Neuronal stem cell (in vitro differentiated cells): ENCODE measurements around the gene NFS1.

Experiments
- DNase-seq: peaks from one replicate; pipeline ENCODE4 v3.0.0-alpha.2; 2013; ENCODE audit warnings: low spot score
- H2AFZ ChIP-seq: one replicate; pipeline ENCODE4 v1.6.1; 2013; ENCODE audit warnings: mild to moderate bottlenecking, low read length, inconsistent platforms
- H2AK5ac ChIP-seq: 2 replicates; pipeline ENCODE4 v1.6.1; 2013; ENCODE audit warnings: low read depth, mild to moderate bottlenecking, inconsistent platforms, low read length, moderate library complexity, mixed read lengths
- H2BK120ac ChIP-seq: 2 replicates; pipeline ENCODE4 v1.6.1; 2013; ENCODE audit warnings: low read depth, mild to moderate bottlenecking, inconsistent platforms, low read length, moderate library complexity, mixed read lengths
- H2BK12ac ChIP-seq: one replicate; pipeline ENCODE4 v1.6.1; 2013; ENCODE audit warnings: low read length, inconsistent platforms
- H2BK15ac ChIP-seq: 2 replicates; pipeline ENCODE4 v1.6.1; 2013; ENCODE audit warnings: mild to moderate bottlenecking, low read length, inconsistent platforms, mixed read lengths
- H2BK5ac ChIP-seq: one replicate; pipeline ENCODE4 v1.6.1; 2013; ENCODE audit warnings: inconsistent platforms, mild to moderate bottlenecking, low read length, moderate library complexity
- H3K14ac ChIP-seq: one replicate; pipeline ENCODE4 v1.6.1; 2013; ENCODE audit warnings: low read length, inconsistent platforms
- H3K18ac ChIP-seq: 2 replicates; pipeline ENCODE4 v1.6.1; 2013; ENCODE audit warnings: low read length, inconsistent platforms
- H3K23ac ChIP-seq: 2 replicates; pipeline ENCODE4 v1.6.1; 2013; ENCODE audit warnings: low read depth, mild to moderate bottlenecking, mixed read lengths, low read length, inconsistent platforms; ENCODE audit not compliant: poor library complexity
- H3K27ac ChIP-seq: replicated peaks from 3 replicates; pipeline ENCODE4 v1.5.1; 2013; ENCODE audit warnings: low read length, inconsistent platforms
- H3K27me3 ChIP-seq, 3 experiments: 2 replicates each; pipeline ENCODE4 v1.6.1; 2013; ENCODE audit warnings: low read length in 3 of 3, mild to moderate bottlenecking in 2 of 3, inconsistent platforms in 1 of 3, low read depth in 1 of 3, mixed read lengths in 1 of 3, moderate library complexity in 1 of 3; ENCODE audit not compliant: control insufficient read depth in 3 of 3, insufficient read depth in 3 of 3
- H3K36me3 ChIP-seq, 2 donors: replicated peaks in 1 of 2; 2 replicates each; pipeline ENCODE4 v1.6.1; 2013; ENCODE audit warnings: low read length in 2 of 2; ENCODE audit not compliant: control insufficient read depth in 2 of 2, insufficient read depth in 2 of 2
- H3K4ac ChIP-seq: 2 replicates; pipeline ENCODE4 v1.6.1; 2013; ENCODE audit warnings: inconsistent platforms, mild to moderate bottlenecking, low read length, moderate library complexity
- H3K4me1 ChIP-seq, 2 donors: 1 replicate in 1 of 2; 2 replicates in 1 of 2; pipeline ENCODE4 v1.6.1; 2013; ENCODE audit warnings: low read length in 2 of 2, low read depth in 1 of 2; ENCODE audit not compliant: control insufficient read depth in 2 of 2, insufficient read depth in 1 of 2
- H3K4me2 ChIP-seq: one replicate; pipeline ENCODE4 v1.6.1; 2013; ENCODE audit warnings: mild to moderate bottlenecking, low read length, inconsistent platforms; ENCODE audit not compliant: insufficient read depth, poor library complexity, severe bottlenecking
- H3K4me3 ChIP-seq, 2 donors: 2 replicates each; pipeline ENCODE4 v1.5.1; 2013; ENCODE audit warnings: low read length in 2 of 2, mild to moderate bottlenecking in 2 of 2, inconsistent platforms in 1 of 2, moderate library complexity in 1 of 2
- H3K79me1 ChIP-seq: one replicate; pipeline ENCODE4 v1.6.1; 2013; ENCODE audit warnings: low read depth, mild to moderate bottlenecking, inconsistent platforms, low read length, moderate library complexity
- H3K9ac ChIP-seq: one replicate; pipeline ENCODE4 v1.6.1; 2013; ENCODE audit warnings: mild to moderate bottlenecking, low read depth, low read length, inconsistent platforms; ENCODE audit not compliant: poor library complexity
- H3K9me3 ChIP-seq, 2 donors: replicated peaks in 1 of 2; 2 replicates each; pipeline versions ENCODE3 to v1.6.1; 2013; ENCODE audit warnings: low read length in 2 of 2, mild to moderate bottlenecking in 2 of 2, inconsistent platforms in 1 of 2, low read depth in 1 of 2, mixed read lengths in 1 of 2, moderate library complexity in 1 of 2; ENCODE audit not compliant: control insufficient read depth in 2 of 2, insufficient read depth in 1 of 2
- H4K8ac ChIP-seq: one replicate; pipeline ENCODE4 v1.6.1; 2013; ENCODE audit warnings: low read depth, mild to moderate bottlenecking, inconsistent platforms, low read length, moderate library complexity
- H4K91ac ChIP-seq: one replicate; pipeline ENCODE4 v1.6.1; 2013; ENCODE audit warnings: low read length, low read depth, mild to moderate bottlenecking, inconsistent platforms; ENCODE audit not compliant: poor library complexity
- WGBS, 2 donors: extraction: QIAGEN DNeasy Blood & Tissue Kit; methylation state at CpG; one replicate each; pipeline ENCODE4 v1.1.7; 2013; ENCODE audit warnings: missing lambda C conversion rate in 2 of 2, mixed read lengths in 1 of 2; ENCODE audit not compliant: insufficient read length in 2 of 2, insufficient replicate concordance in 1 of 2; ENCODE audit errors: extremely low coverage in 2 of 2; 5-methylcytosine and 5-hydroxymethylcytosine counted together

NFS1 gene

GRCh38 chr20:35620818-35621559 lies 78.2 kb downstream of the NFS1 start:
- no CpG with 5 or more reads among the region's 11 CpGs for WGBS, 2 donors
- no peak overlapping the region for H4K91ac ChIP-seq
- no peak overlapping the region for H3K14ac ChIP-seq
- no peak overlapping the region for H3K9ac ChIP-seq
- H3K23ac ChIP-seq = no peak overlapping the region
- no peak overlapping the region for H3K27ac ChIP-seq
- no peak overlapping the region for H3K4me3 ChIP-seq
- no peak overlapping the region for H2AFZ ChIP-seq
- no peak overlapping the region for H2AK5ac ChIP-seq
- peaks cover 13 to 39% of the 10 kb centered on the region in 2 donors for H3K36me3 ChIP-seq
- H2BK120ac ChIP-seq = no peak overlapping the region
- H2BK15ac ChIP-seq = no peak overlapping the region
- H2BK12ac ChIP-seq = no peak overlapping the region
- no peaks in the 10 kb centered on the region for H3K9me3 ChIP-seq
- peaks cover 0 to 9% (median 0%) of the 10 kb centered on the region in 3 experiments for H3K27me3 ChIP-seq
- no peak for DNase-seq
- no peak overlapping the region for H3K4me2 ChIP-seq
- peaks cover 10 to 12% of the 10 kb centered on the region in 2 donors for H3K4me1 ChIP-seq
- H4K8ac ChIP-seq = no peak overlapping the region
- H2BK5ac ChIP-seq = no peak overlapping the region
- no peak overlapping the region for H3K18ac ChIP-seq
- H3K79me1 ChIP-seq = no peaks in the 10 kb centered on the region
- no peak overlapping the region for H3K4ac ChIP-seq

GRCh38 chr20:35619196-35620095 lies 79.7 kb downstream of the NFS1 start:
- H3K4me1 ChIP-seq = peaks cover 12% of the 10 kb centered on the region in 2 donors
- H2BK15ac ChIP-seq = peak overlapping the region; percentile 38
- H3K4me2 ChIP-seq = peak overlapping the region; percentile 93
- DNase-seq = peak; percentile 85
- peaks cover 5 to 25% of the 10 kb centered on the region in 2 donors for H3K36me3 ChIP-seq
- H2BK12ac ChIP-seq = no peak overlapping the region
- peak overlapping the region; percentile 94 for H3K18ac ChIP-seq
- H2AK5ac ChIP-seq = no peak overlapping the region
- H2BK120ac ChIP-seq = no peak overlapping the region
- H3K4ac ChIP-seq = no peak overlapping the region
- peak overlapping the region; percentile 77 for H2AFZ ChIP-seq
- peak overlapping the region; percentile 79 for H3K9ac ChIP-seq
- WGBS, 2 donors = no CpG with 5 or more reads among the region's 49 CpGs
- no peak overlapping the region for H4K91ac ChIP-seq
- H3K14ac ChIP-seq = no peak overlapping the region
- peaks cover 0 to 12% (median 0%) of the 10 kb centered on the region in 3 experiments for H3K27me3 ChIP-seq
- H3K9me3 ChIP-seq = no peaks in the 10 kb centered on the region
- no peaks in the 10 kb centered on the region for H3K79me1 ChIP-seq
- peak overlapping the region; percentile 87 for H3K27ac ChIP-seq
- peak overlapping the region; percentile 35 for H2BK5ac ChIP-seq
- H3K4me3 ChIP-seq = peak overlapping the region; percentile 40 to 84
- H4K8ac ChIP-seq = no peak overlapping the region
- H3K23ac ChIP-seq = peak overlapping the region; percentile 52

DNA sequence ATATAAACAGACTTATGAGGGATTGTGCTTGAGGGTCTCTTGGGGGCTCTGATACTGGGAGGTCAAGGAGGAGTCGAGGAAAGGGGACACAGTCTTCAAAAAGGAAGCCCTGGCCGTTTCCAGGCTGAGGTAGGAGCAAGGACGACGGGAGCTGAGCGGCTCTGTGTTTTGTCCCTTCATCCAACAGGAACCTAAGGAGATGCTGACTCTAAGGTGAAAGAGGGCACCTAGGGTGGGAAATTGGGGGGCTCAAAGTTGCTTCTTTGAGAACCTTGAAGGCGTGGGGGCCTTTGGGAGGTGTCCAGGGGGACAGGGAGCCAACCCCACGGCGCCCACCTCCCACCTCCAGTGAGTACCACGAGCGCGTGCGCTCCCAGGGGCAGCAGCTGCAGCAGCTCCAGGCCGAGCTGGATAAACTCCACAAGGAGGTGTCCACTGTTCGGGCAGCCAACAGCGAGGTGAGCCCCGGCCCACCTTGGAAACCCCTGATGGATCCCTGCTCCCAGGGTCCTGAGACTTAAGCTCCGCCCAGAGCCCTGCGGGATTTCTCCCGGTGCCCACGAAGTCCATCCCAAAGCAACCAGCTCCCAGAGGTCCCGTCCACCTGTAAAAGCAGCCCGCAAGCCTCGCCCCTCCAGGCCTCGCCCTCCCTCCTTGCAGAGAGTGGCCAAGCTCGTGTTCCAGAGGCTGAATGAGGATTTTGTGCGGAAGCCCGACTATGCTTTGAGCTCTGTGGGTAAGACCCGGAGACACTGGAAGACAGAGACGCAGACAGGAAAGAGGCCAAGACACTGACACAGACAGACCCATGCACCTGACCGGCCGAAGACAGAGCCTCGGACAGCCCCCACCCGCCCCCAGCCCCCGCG lies 80.7 kb downstream of the NFS1 start:
- peak overlapping the region; percentile 49 to 72 for H3K4me3 ChIP-seq
- no peak overlapping the region for H3K4ac ChIP-seq
- peak overlapping the region; percentile 84 for H3K9ac ChIP-seq
- no peak overlapping the region for H3K14ac ChIP-seq
- no peak for DNase-seq
- H3K27ac ChIP-seq = no peak overlapping the region
- H2BK12ac ChIP-seq = no peak overlapping the region
- H3K27me3 ChIP-seq = peaks cover 0 to 12% (median 0%) of the 10 kb centered on the region in 3 experiments
- H3K4me2 ChIP-seq = peak overlapping the region; percentile 93
- peak overlapping the region; percentile 99 for H2AFZ ChIP-seq
- no peak overlapping the region for H4K91ac ChIP-seq
- H3K9me3 ChIP-seq = no peaks in the 10 kb centered on the region
- no peak overlapping the region for H2BK120ac ChIP-seq
- no peak overlapping the region for H4K8ac ChIP-seq
- H2BK15ac ChIP-seq = peak overlapping the region; percentile 38
- no peak overlapping the region for H2AK5ac ChIP-seq
- WGBS, 2 donors = no CpG with 5 or more reads among the region's 35 CpGs
- peak overlapping the region; percentile 35 for H2BK5ac ChIP-seq
- H3K4me1 ChIP-seq = peaks cover 12% of the 10 kb centered on the region in 2 donors
- no peaks in the 10 kb centered on the region for H3K79me1 ChIP-seq
- no peak overlapping the region for H3K23ac ChIP-seq
- H3K36me3 ChIP-seq = peaks cover 5 to 21% of the 10 kb centered on the region in 2 donors
- H3K18ac ChIP-seq = peak overlapping the region; percentile 65
